ENCODE measurements around the gene PSTPIP1. TPM values are rescaled to one million over a fixed set of nuclear protein-coding genes. Genes with fewer than 3 reads are reported as not detected.

PSTPIP1 gene
- total and polyA plus RNA-seq, 2 of the 13 experiments (the other 11 are each of a cell fraction or from before 2014, with no cell fraction given), result 4.4 to 8.7 TPM

DNA sequence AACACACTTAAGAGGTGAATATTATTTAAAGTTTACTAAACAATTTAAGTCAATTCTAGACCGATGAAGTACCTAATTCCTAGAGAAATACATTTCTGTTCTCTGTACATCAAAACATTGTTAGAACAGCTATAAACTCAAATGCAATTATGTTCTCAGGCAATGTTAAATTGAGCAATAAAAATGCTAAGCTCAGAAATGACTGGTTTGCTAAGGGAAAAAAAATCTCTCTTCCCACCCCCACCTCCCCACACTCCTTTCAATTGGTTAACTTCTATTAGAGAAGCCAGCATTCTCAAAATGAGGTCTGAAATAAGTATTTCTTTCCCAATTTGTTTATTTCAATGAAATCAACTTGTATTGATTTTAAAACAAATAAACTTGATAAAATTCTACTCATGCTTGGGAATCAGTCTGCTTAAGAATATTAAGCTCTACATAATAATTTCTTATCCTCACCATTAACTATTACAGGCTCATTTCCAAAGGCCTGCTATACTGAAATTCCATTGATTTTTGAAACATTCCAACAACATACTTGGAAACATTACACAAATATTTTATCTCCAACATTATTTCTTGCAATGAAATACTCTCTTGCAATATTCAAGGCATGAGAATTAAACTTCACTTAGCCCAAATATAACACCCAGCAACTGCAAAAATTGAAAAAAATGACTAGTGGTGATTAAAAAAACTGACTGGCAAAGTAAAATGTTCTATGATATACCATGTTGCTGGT lies 53.4 kb downstream of the PSTPIP1 start:
- ChIA-PET POLR2A (no interaction called here), CTCF (ENCODE audit: low intra/inter-chr PET ratio, low total read pairs) (no interaction called here)
- no peak for FAIRE-seq
- 100% methylated on average over 1 of the region's 1 CpG for WGBS (ENCODE audit: low lambda C conversion rate)
- Histone ChIP-seq H3K4me1 (ENCODE audit: insufficient read depth, low read length) (no peaks in the 10 kb centered on the region), H3K27me3 (ENCODE audit: control insufficient read depth in 1 of 2, insufficient read depth in 2 of 2, low read length in 2 of 2) (no peaks in the 10 kb centered on the region), H2AFZ (ENCODE audit: low read length) (no peak overlapping the region), H3K4me2 (ENCODE audit: low read depth, low read length) (no peak overlapping the region), H3K4me3 (replicated peaks in 1 of 3; ENCODE audit: insufficient read depth in 1 of 3, low read depth in 2 of 3, low read length in 3 of 3) (no peak overlapping the region), H3K79me2 (ENCODE audit: insufficient read depth, low read length) (no peaks in the 10 kb centered on the region), H3K36me3 (replicated peaks in 1 of 2; ENCODE audit: control insufficient read depth in 1 of 2, insufficient read depth in 2 of 2, low read length in 2 of 2) (peaks cover 4 to 46% of the 10 kb centered on the region in 2 experiments), H4K20me1 (ENCODE audit: insufficient read depth, low read length) (no peaks in the 10 kb centered on the region), H3K9ac (ENCODE audit: insufficient read depth, low read depth, low read length) (no peak overlapping the region), H3K27ac (ENCODE audit: extremely low read length, insufficient read depth, low read length) (no peak overlapping the region), H3K9me3 (ENCODE audit: low read length) (no peaks in the 10 kb centered on the region)
- no peak for DNase-seq (ENCODE audit: low spot score)
- intact Hi-C loops (cut with micrococcal nuclease; ENCODE audit: unreplicated experiment) (no loop called here), in situ Hi-C loops (cut with HindIII; ENCODE audit: extremely low pct_ligation_motif_present, low pct_unique_long_range_greater_than_20kb) (no loop called here)
- no peak for ATAC-seq
- no peak for TF ChIP-seq ISL2 (CRISPR knock-in tag; IDR thresholded peaks at IDR 0.05)
- no peak for TF ChIP-seq SRSF4 (IDR thresholded peaks at IDR 0.05; ENCODE audit: low read depth, low read length, poor library complexity, severe bottlenecking)
- no peak for TF ChIP-seq TBP (CRISPR knock-in tag; IDR thresholded peaks at IDR 0.05)
- no peak for TF ChIP-seq TCF7 (IDR thresholded peaks at IDR 0.05; ENCODE audit: low read depth)
- TF ChIP-seq FOXP1 (IDR thresholded peaks at IDR 0.05), result no peak
- no peak for TF ChIP-seq FOXP1 (CRISPR knock-in tag; IDR thresholded peaks at IDR 0.05)
- no peak for TF ChIP-seq ZNF891 (CRISPR knock-in tag; IDR thresholded peaks at IDR 0.05)
- TF ChIP-seq ZNF350 (CRISPR knock-in tag; IDR thresholded peaks at IDR 0.05; ENCODE audit: borderline replicate concordance, low read depth), result no peak
- TF ChIP-seq, protein P1, sequence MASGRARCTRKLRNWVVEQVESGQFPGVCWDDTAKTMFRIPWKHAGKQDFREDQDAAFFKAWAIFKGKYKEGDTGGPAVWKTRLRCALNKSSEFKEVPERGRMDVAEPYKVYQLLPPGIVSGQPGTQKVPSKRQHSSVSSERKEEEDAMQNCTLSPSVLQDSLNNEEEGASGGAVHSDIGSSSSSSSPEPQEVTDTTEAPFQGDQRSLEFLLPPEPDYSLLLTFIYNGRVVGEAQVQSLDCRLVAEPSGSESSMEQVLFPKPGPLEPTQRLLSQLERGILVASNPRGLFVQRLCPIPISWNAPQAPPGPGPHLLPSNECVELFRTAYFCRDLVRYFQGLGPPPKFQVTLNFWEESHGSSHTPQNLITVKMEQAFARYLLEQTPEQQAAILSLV (CRISPR knock-in tag; IDR thresholded peaks at IDR 0.05; ENCODE audit: borderline replicate concordance), result no peak
- TF ChIP-seq ZBTB42 (CRISPR knock-in tag; IDR thresholded peaks at IDR 0.05), result no peak
- TF ChIP-seq, protein P2, sequence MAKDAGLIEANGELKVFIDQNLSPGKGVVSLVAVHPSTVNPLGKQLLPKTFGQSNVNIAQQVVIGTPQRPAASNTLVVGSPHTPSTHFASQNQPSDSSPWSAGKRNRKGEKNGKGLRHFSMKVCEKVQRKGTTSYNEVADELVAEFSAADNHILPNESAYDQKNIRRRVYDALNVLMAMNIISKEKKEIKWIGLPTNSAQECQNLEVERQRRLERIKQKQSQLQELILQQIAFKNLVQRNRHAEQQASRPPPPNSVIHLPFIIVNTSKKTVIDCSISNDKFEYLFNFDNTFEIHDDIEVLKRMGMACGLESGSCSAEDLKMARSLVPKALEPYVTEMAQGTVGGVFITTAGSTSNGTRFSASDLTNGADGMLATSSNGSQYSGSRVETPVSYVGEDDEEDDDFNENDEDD (CRISPR knock-in tag; IDR thresholded peaks at IDR 0.05; ENCODE audit: borderline replicate concordance), result no peak
- TF ChIP-seq, protein P3, sequence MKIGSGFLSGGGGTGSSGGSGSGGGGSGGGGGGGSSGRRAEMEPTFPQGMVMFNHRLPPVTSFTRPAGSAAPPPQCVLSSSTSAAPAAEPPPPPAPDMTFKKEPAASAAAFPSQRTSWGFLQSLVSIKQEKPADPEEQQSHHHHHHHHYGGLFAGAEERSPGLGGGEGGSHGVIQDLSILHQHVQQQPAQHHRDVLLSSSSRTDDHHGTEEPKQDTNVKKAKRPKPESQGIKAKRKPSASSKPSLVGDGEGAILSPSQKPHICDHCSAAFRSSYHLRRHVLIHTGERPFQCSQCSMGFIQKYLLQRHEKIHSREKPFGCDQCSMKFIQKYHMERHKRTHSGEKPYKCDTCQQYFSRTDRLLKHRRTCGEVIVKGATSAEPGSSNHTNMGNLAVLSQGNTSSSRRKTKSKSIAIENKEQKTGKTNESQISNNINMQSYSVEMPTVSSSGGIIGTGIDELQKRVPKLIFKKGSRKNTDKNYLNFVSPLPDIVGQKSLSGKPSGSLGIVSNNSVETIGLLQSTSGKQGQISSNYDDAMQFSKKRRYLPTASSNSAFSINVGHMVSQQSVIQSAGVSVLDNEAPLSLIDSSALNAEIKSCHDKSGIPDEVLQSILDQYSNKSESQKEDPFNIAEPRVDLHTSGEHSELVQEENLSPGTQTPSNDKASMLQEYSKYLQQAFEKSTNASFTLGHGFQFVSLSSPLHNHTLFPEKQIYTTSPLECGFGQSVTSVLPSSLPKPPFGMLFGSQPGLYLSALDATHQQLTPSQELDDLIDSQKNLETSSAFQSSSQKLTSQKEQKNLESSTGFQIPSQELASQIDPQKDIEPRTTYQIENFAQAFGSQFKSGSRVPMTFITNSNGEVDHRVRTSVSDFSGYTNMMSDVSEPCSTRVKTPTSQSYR (CRISPR knock-in tag; IDR thresholded peaks at IDR 0.05; ENCODE audit: borderline replicate concordance), result no peak
- TF ChIP-seq, protein P4, sequence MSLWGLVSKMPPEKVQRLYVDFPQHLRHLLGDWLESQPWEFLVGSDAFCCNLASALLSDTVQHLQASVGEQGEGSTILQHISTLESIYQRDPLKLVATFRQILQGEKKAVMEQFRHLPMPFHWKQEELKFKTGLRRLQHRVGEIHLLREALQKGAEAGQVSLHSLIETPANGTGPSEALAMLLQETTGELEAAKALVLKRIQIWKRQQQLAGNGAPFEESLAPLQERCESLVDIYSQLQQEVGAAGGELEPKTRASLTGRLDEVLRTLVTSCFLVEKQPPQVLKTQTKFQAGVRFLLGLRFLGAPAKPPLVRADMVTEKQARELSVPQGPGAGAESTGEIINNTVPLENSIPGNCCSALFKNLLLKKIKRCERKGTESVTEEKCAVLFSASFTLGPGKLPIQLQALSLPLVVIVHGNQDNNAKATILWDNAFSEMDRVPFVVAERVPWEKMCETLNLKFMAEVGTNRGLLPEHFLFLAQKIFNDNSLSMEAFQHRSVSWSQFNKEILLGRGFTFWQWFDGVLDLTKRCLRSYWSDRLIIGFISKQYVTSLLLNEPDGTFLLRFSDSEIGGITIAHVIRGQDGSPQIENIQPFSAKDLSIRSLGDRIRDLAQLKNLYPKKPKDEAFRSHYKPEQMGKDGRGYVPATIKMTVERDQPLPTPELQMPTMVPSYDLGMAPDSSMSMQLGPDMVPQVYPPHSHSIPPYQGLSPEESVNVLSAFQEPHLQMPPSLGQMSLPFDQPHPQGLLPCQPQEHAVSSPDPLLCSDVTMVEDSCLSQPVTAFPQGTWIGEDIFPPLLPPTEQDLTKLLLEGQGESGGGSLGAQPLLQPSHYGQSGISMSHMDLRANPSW (CRISPR knock-in tag; IDR thresholded peaks at IDR 0.05; ENCODE audit: borderline replicate concordance), result no peak
- no peak for TF ChIP-seq ZNF383 (CRISPR knock-in tag; IDR thresholded peaks at IDR 0.05; ENCODE audit: borderline replicate concordance)
- no peak for TF ChIP-seq BCL6 (CRISPR knock-in tag; IDR thresholded peaks at IDR 0.05)
- TF ChIP-seq STAT5B (CRISPR knock-in tag; IDR thresholded peaks at IDR 0.05), result no peak
- TF ChIP-seq, protein P5, sequence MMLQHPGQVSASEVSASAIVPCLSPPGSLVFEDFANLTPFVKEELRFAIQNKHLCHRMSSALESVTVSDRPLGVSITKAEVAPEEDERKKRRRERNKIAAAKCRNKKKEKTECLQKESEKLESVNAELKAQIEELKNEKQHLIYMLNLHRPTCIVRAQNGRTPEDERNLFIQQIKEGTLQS (CRISPR knock-in tag; IDR thresholded peaks at IDR 0.05), result no peak
- BruUV-seq (replicated peaks), result no TSS peak

Data from HepG2 (cell line).